H1 (cell line): ENCODE data around the gene ATXN7. TPM values are rescaled to one million over a fixed set of nuclear protein-coding genes. Genes with fewer than 3 reads are reported as not detected.

Experiments used
- CTCF ChIA-PET: fragments of 300-600 bp; sonication (Branson Sonifier 250); formaldehyde crosslinking; loops from one replicate; lab custom pipeline; 2021; ENCODE audit not compliant: partially characterized antibody; lab: Charles Lee
- POLR2A ChIA-PET: fragments of 300-600 bp; sonication (Branson Sonifier 250); formaldehyde crosslinking; loops from one replicate; lab custom pipeline; 2021; ENCODE audit warnings: inconsistent platforms; ENCODE audit not compliant: partially characterized antibody; lab: Charles Lee
- DNase-seq, 2 experiments: peaks; one replicate each; pipeline versions ENCODE4 v3.0.0 to v3.0.0-alpha.2; 2010 to 2022; ENCODE audit warnings: low spot score in 2 of 2, low read depth in 1 of 2, mixed read lengths in 1 of 2
- FAIRE-seq: peaks from 2 replicates; lab custom pipeline; 2011; peaks lifted over from hg19 to GRCh38; lab: Jason Lieb, UNC
- H2AFZ ChIP-seq: 2 replicates; pipeline ENCODE4 v1.8.1; 2012; ENCODE audit warnings: low read length, inconsistent platforms
- H2AK5ac ChIP-seq: 2 replicates; pipeline ENCODE4 v1.6.1; 2013; ENCODE audit warnings: low read depth, low read length
- H2BK120ac ChIP-seq: replicated peaks from 2 replicates; pipeline ENCODE3; 2013; ENCODE audit warnings: low read depth, low read length, inconsistent platforms
- H2BK12ac ChIP-seq: 2 replicates; pipeline ENCODE4 v1.6.1; 2013; ENCODE audit warnings: low read depth, low read length
- H2BK15ac ChIP-seq: 2 replicates; pipeline ENCODE4 v1.6.1; 2013; ENCODE audit warnings: low read length
- H2BK20ac ChIP-seq: 2 replicates; pipeline ENCODE4 v1.6.1; 2013; ENCODE audit warnings: low read length
- H2BK5ac ChIP-seq: 2 replicates; pipeline ENCODE4 v1.6.1; 2013; ENCODE audit warnings: low read depth, low read length
- H3K14ac ChIP-seq: 2 replicates; pipeline ENCODE4 v1.6.1; 2013; ENCODE audit warnings: inconsistent platforms; ENCODE audit not compliant: insufficient read length
- H3K18ac ChIP-seq: 2 replicates; pipeline ENCODE4 v1.6.1; 2013; ENCODE audit warnings: low read length; ENCODE audit errors: extremely low read depth
- H3K23ac ChIP-seq: 2 replicates; pipeline ENCODE4 v1.6.1; 2013; ENCODE audit warnings: inconsistent platforms; ENCODE audit not compliant: insufficient read length
- H3K23me2 ChIP-seq: 2 replicates; pipeline ENCODE4 v1.6.1; 2013; ENCODE audit warnings: low read depth, low read length
- H3K27ac ChIP-seq: 2 replicates; pipeline ENCODE4 v1.6.1; 2011; ENCODE audit warnings: low read depth, low read length, inconsistent platforms
- H3K27me3 ChIP-seq, 4 experiments: replicated peaks in 1 of 4; 1 replicate in 1 of 4; 2 replicates in 3 of 4; pipeline versions ENCODE4 v1.6.1 to v1.8.1; 2011 to 2013; ENCODE audit warnings: low read length in 3 of 4, mild to moderate bottlenecking in 3 of 4, inconsistent platforms in 2 of 4, mixed read lengths in 2 of 4, moderate library complexity in 1 of 4; ENCODE audit not compliant: control insufficient read depth in 3 of 4, insufficient read depth in 3 of 4; ENCODE audit errors: extremely low read depth in 1 of 4
- H3K36me3 ChIP-seq, 4 experiments: 2 replicates each; pipeline versions ENCODE4 v1.6.1 to v1.8.1; 2011 to 2013; ENCODE audit warnings: mild to moderate bottlenecking in 4 of 4, low read length in 3 of 4, moderate library complexity in 2 of 4, control low read depth in 1 of 4, inconsistent platforms in 1 of 4; ENCODE audit not compliant: insufficient read depth in 4 of 4, control insufficient read depth in 2 of 4
- H3K4ac ChIP-seq: replicated peaks from 2 replicates; pipeline ENCODE3; 2013; ENCODE audit warnings: low read length, low read depth, mixed read lengths, inconsistent platforms; ENCODE audit not compliant: insufficient read length
- H3K4me1 ChIP-seq, 4 experiments: replicated peaks in 1 of 4; 1 replicate in 1 of 4; 2 replicates in 3 of 4; pipeline versions ENCODE4 v1.6.1 to v1.8.1; 2011 to 2013; ENCODE audit warnings: low read length in 3 of 4, inconsistent platforms in 2 of 4, mixed read lengths in 1 of 4; ENCODE audit not compliant: insufficient read depth in 4 of 4, control insufficient read depth in 3 of 4
- H3K4me2 ChIP-seq, 2 experiments: 2 replicates each; pipeline versions ENCODE4 v1.6.1 to v1.8.1; 2011 to 2013; ENCODE audit warnings: low read depth in 2 of 2, low read length in 2 of 2, control low read depth in 1 of 2, inconsistent platforms in 1 of 2, mild to moderate bottlenecking in 1 of 2; ENCODE audit not compliant: insufficient read depth in 1 of 2
- H3K4me3 ChIP-seq, 4 experiments: fragments of 200-600, 300-600 bp in 1 of 4; sonication (generic), shearing (Covaris generic), sonication (Bioruptor Twin) in 1 of 4; 2 replicates each; pipeline versions ENCODE4 v1.5.1 to v1.8.1; 2011 to 2016; ENCODE audit warnings: low read length in 4 of 4, low read depth in 3 of 4, control low read depth in 2 of 4, inconsistent platforms in 2 of 4, mild to moderate bottlenecking in 2 of 4, mixed read lengths in 1 of 4, moderate library complexity in 1 of 4; ENCODE audit not compliant: insufficient read depth in 2 of 4; ENCODE audit errors: extremely low read depth in 1 of 4
- H3K56ac ChIP-seq: replicated peaks from 2 replicates; pipeline ENCODE3; 2013; ENCODE audit warnings: low read depth, mild to moderate bottlenecking, mixed read lengths, low read length, inconsistent platforms; ENCODE audit not compliant: insufficient read length
- H3K79me1 ChIP-seq: 2 replicates; pipeline ENCODE4 v1.6.1; 2013; ENCODE audit warnings: low read depth, low read length, control low read depth
- H3K79me2 ChIP-seq, 2 experiments: 2 replicates each; pipeline versions ENCODE4 v1.6.1 to v1.8.1; 2012 to 2013; ENCODE audit warnings: low read length in 2 of 2, mild to moderate bottlenecking in 2 of 2, inconsistent platforms in 1 of 2; ENCODE audit not compliant: insufficient read depth in 2 of 2, control insufficient read depth in 1 of 2
- H3K9ac ChIP-seq, 4 experiments: replicated peaks in 1 of 4; 1 replicate in 1 of 4; 2 replicates in 3 of 4; pipeline versions ENCODE4 v1.6.1 to v1.8.1; 2011 to 2013; ENCODE audit warnings: low read depth in 3 of 4, low read length in 3 of 4, control low read depth in 2 of 4, mild to moderate bottlenecking in 2 of 4, moderate library complexity in 2 of 4, inconsistent platforms in 1 of 4; ENCODE audit errors: extremely low read depth in 1 of 4
- H3K9me3 ChIP-seq, 2 experiments: 2 replicates each; pipeline versions ENCODE4 v1.6.1 to v1.8.1; 2012 to 2013; ENCODE audit warnings: mild to moderate bottlenecking in 2 of 2, moderate library complexity in 2 of 2, control low read depth in 1 of 2, inconsistent platforms in 1 of 2, low read depth in 1 of 2, low read length in 1 of 2, mixed read lengths in 1 of 2; ENCODE audit not compliant: insufficient read depth in 2 of 2
- H4K20me1 ChIP-seq, 2 experiments: replicated peaks in 1 of 2; 2 replicates each; pipeline versions ENCODE3 to v1.8.1; 2011 to 2013; ENCODE audit warnings: inconsistent platforms in 2 of 2, low read length in 2 of 2, mild to moderate bottlenecking in 1 of 2; ENCODE audit not compliant: insufficient read depth in 2 of 2, control insufficient read depth in 1 of 2
- H4K5ac ChIP-seq: 2 replicates; pipeline ENCODE4 v1.6.1; 2013; ENCODE audit warnings: low read length, low read depth, mixed read lengths, inconsistent platforms; ENCODE audit not compliant: insufficient read length
- H4K8ac ChIP-seq: 2 replicates; pipeline ENCODE4 v1.8.0; 2013; ENCODE audit warnings: mild to moderate bottlenecking, moderate library complexity, low read length, inconsistent platforms; ENCODE audit not compliant: insufficient read depth; ENCODE audit errors: extremely low read depth
- H4K91ac ChIP-seq: replicated peaks from 2 replicates; pipeline ENCODE3; 2013; ENCODE audit warnings: low read length, mixed read lengths, inconsistent platforms; ENCODE audit not compliant: insufficient read length
- BCL11A ChIP-seq, 2 experiments: IDR thresholded peaks; one replicate each; pipeline ENCODE4 v1.6.1; 2011; ENCODE audit warnings: low read depth in 2 of 2, low read length in 2 of 2, mild to moderate bottlenecking in 2 of 2
- CHD1 ChIP-seq: IDR thresholded peaks from 2 replicates; pipeline ENCODE4 v1.6.1; 2012; ENCODE audit warnings: low read depth, low read length, improper control_type of control experiment
- CTCF ChIP-seq, 3 experiments: IDR thresholded peaks; 1 replicate in 2 of 3; 2 replicates in 1 of 3; pipeline versions ENCODE4 v1.5.1 to v1.6.1; 2011; ENCODE audit warnings: low read length in 3 of 3, mild to moderate bottlenecking in 3 of 3, inconsistent platforms in 2 of 3, low read depth in 1 of 3, moderate library complexity in 1 of 3; ENCODE audit not compliant: insufficient read depth in 1 of 3; ENCODE audit errors: control extremely low read depth in 1 of 3
- EZH2 ChIP-seq: fragments of 200-600 bp; sonication (generic); IDR thresholded peaks from 2 replicates; pipeline ENCODE4 v1.7.1; 2012; ENCODE audit warnings: low read depth, mild to moderate bottlenecking, moderate library complexity, low read length, inconsistent platforms; ENCODE audit not compliant: severe bottlenecking
- MAFK ChIP-seq: IDR thresholded peaks from 2 replicates; pipeline ENCODE4 v1.6.1; 2012; ENCODE audit warnings: low read depth, mild to moderate bottlenecking, improper control_type of control experiment, low read length
- POLR2AphosphoS5 ChIP-seq: IDR thresholded peaks from 2 replicates; pipeline ENCODE4 v1.6.1; 2011; ENCODE audit warnings: low read depth, low read length
- SP1 ChIP-seq: IDR thresholded peaks from 2 replicates; pipeline ENCODE4 v1.6.1; 2011; ENCODE audit warnings: low read depth, low read length
- SP2 ChIP-seq: IDR thresholded peaks from 2 replicates; pipeline ENCODE4 v1.6.1; 2012; ENCODE audit warnings: mild to moderate bottlenecking, low read length, inconsistent platforms
- SRF ChIP-seq: IDR thresholded peaks from 2 replicates; pipeline ENCODE4 v1.6.1; 2011; ENCODE audit warnings: mild to moderate bottlenecking, low read depth, low read length, moderate library complexity
- USF2 ChIP-seq: IDR thresholded peaks from 2 replicates; pipeline ENCODE4 v1.6.1; 2011; ENCODE audit warnings: low read length, improper control_type of control experiment
- WGBS, 2 experiments: shearing (Covaris generic) in 1 of 2; methylation state at CpG; one replicate each; pipeline versions ENCODE4 v1.1.6 to v1.1.7; 2013 to 2015; ENCODE audit warnings: low lambda C conversion rate in 2 of 2, mixed read lengths in 2 of 2, inconsistent platforms in 1 of 2, low coverage in 1 of 2, missing lambda C conversion rate in 1 of 2; ENCODE audit not compliant: insufficient replicate concordance in 2 of 2, insufficient coverage in 1 of 2, insufficient read length in 1 of 2; ENCODE audit errors: extremely low coverage in 1 of 2, missing lambda C conversion rate in 1 of 2; 5-methylcytosine and 5-hydroxymethylcytosine counted together
- polyA plus RNA-seq, 7 experiments: library from polyadenylated mRNA; depleted of rRNA in 3 of 7; stranded (reverse) in 5 of 7; unstranded in 2 of 7; fragments of >200 nt in 5 of 7; fragments of 200-250 nt in 2 of 7; gene quantifications; 1 replicate in 5 of 7; 2 replicates in 1 of 7; 4 replicates in 1 of 7; pipeline versions ENCODE4 v1.2.1 to v1.2.3, GENCODE V29; 2011 to 2013; ENCODE audit warnings: missing spikeins in 2 of 7, mixed read lengths in 2 of 7
- total RNA-seq: library from RNA; stranded (reverse); fragmentation: NEBNext Ultra II Directional; extraction: Animal tissue kit (Norgen Biotek cat#: 25700); gene quantifications from 2 replicates; pipeline ENCODE4 v1.2.1, GENCODE V29; 2021

Gene ATXN7
- total and polyA plus RNA-seq, 2 of the 8 experiments (the other 6 are each of a cell fraction or from before 2014, with no cell fraction given), result 15.5 to 16.8 TPM

GRCh38 chr3:63961891-63962290 is 98.2 kb downstream of the ATXN7 start:
- peaks cover 0 to 2% of the 10 kb centered on the region in 2 experiments for H4K20me1 ChIP-seq
- no peak overlapping the region for H4K8ac ChIP-seq
- POLR2A ChIA-PET, result interaction anchor here (1.5 kb wide), 1 partner anchor 47 kb away, joined by 4 read pairs; no protein-coding TSS in a partner anchor
- no peak overlapping the region for H3K9ac ChIP-seq
- no peak overlapping the region for H2BK15ac ChIP-seq
- H3K18ac ChIP-seq, result no peak overlapping the region
- no peak overlapping the region for H3K56ac ChIP-seq
- peak; percentile 71 for FAIRE-seq
- peaks cover 4 to 18% (median 9%) of the 10 kb centered on the region in 4 experiments; a peak in 6 of 7 replicates for H3K4me1 ChIP-seq
- no peak overlapping the region for H3K14ac ChIP-seq
- H3K36me3 ChIP-seq, result no peaks in the 10 kb centered on the region
- no peak overlapping the region for H3K23ac ChIP-seq
- H3K79me1 ChIP-seq, result no peaks in the 10 kb centered on the region
- no peak overlapping the region for H2BK20ac ChIP-seq
- no peak overlapping the region for H2AK5ac ChIP-seq
- CTCF ChIA-PET, result interaction anchor here (0.8 to 9.3 kb wide), 14 partner anchors 9 to 117 kb away, joined by 3 to 115 read pairs (median 6); no protein-coding TSS in a partner anchor
- 78% methylated on average over 2 of the region's 2 CpGs; no CpG with 5 or more reads in 1 of the 2 experiments for WGBS, 2 experiments
- H3K4me3 ChIP-seq, result no peak overlapping the region
- no peaks in the 10 kb centered on the region for H3K9me3 ChIP-seq
- no peaks in the 10 kb centered on the region for H3K23me2 ChIP-seq
- no peak overlapping the region for H4K91ac ChIP-seq
- DNase-seq, result no peak
- no peak overlapping the region for H3K4me2 ChIP-seq
- H2BK120ac ChIP-seq, result no peak overlapping the region
- peaks cover 0 to 2% of the 10 kb centered on the region in 2 experiments; a peak in 1 of 4 replicates for H3K79me2 ChIP-seq
- no peak overlapping the region for H2BK5ac ChIP-seq
- no peak overlapping the region for H2BK12ac ChIP-seq
- no peak overlapping the region for H3K4ac ChIP-seq
- H3K27me3 ChIP-seq, result no peaks in the 10 kb centered on the region
- H2AFZ ChIP-seq, result no peak overlapping the region
- no peak overlapping the region for H3K27ac ChIP-seq
- H4K5ac ChIP-seq, result no peak overlapping the region
- TF ChIP-seq EZH2, result no peak
- TF ChIP-seq SP1, result no peak
- TF ChIP-seq SP2, result no peak
- TF ChIP-seq CHD1, result no peak
- TF ChIP-seq MAFK, result 0 out of 2 replicates have a peak, but pooled peaks have one; percentile 20
- no peak for TF ChIP-seq BCL11A (IDR thresholded peaks at IDR 0.05; ENCODE audit: low read depth in 2 of 2, low read length in 2 of 2)
- TF ChIP-seq SRF, result no peak
- peak in 2 of 3 experiments; percentile 26 to 64; a peak in 2 of 4 replicates for TF ChIP-seq CTCF (IDR thresholded peaks at IDR 0.05; ENCODE audit: control extremely low read depth in 1 of 3, insufficient read depth in 1 of 3, low read depth in 1 of 3, low read length in 3 of 3)
- no peak for TF ChIP-seq POLR2AphosphoS5
- no peak for TF ChIP-seq USF2
